OCI-LY1 (cell line): ENCODE results near the gene FKBP8.

Source experiments
- H2AFZ ChIP-seq: fragments of 200-600 bp; sonication (generic), shearing (Covaris generic); 2 replicates; pipeline ENCODE4 v1.6.0; 2014; ENCODE audit warnings: antibody characterized with exemption, mild to moderate bottlenecking, low read length
- H3F3A ChIP-seq: fragments of 200-600 bp; sonication (generic), shearing (Covaris generic); 2 replicates; pipeline ENCODE4 v1.6.0; 2014; ENCODE audit warnings: mild to moderate bottlenecking, antibody characterized with exemption, low read length, moderate library complexity; ENCODE audit not compliant: insufficient read depth
- H3K27ac ChIP-seq: fragments of 200-600 bp; sonication (generic); 2 replicates; pipeline ENCODE4 v1.5.1; 2014; ENCODE audit warnings: low read length, mixed run types, mild to moderate bottlenecking, low read depth; ENCODE audit not compliant: poor library complexity, severe bottlenecking
- H3K27me3 ChIP-seq: fragments of 200-600 bp; sonication (generic); 2 replicates; pipeline ENCODE4 v1.6.0; 2014; ENCODE audit warnings: antibody characterized with exemption, mild to moderate bottlenecking, low read length, moderate library complexity; ENCODE audit not compliant: insufficient read depth
- H3K36me3 ChIP-seq: fragments of 200-600 bp; sonication (generic); 2 replicates; pipeline ENCODE4 v1.6.1; 2014; ENCODE audit warnings: mild to moderate bottlenecking, antibody characterized with exemption, low read length, moderate library complexity, mixed read lengths; ENCODE audit not compliant: insufficient read depth
- H3K4me1 ChIP-seq: fragments of 200-600 bp; sonication (generic); 2 replicates; pipeline ENCODE4 v1.5.1; 2014; ENCODE audit warnings: mild to moderate bottlenecking, low read length, moderate library complexity; ENCODE audit not compliant: insufficient read depth, severe bottlenecking
- H3K4me2 ChIP-seq: fragments of 200-600 bp; sonication (generic), shearing (Covaris generic); 2 replicates; pipeline ENCODE4 v1.6.1; 2014; ENCODE audit warnings: low read length
- H3K4me3 ChIP-seq: fragments of 200-600 bp; sonication (generic); 2 replicates; pipeline ENCODE4 v1.5.1; 2014; ENCODE audit warnings: low read length, low read depth, mild to moderate bottlenecking, mixed read lengths; ENCODE audit not compliant: poor library complexity, severe bottlenecking
- H3K79me2 ChIP-seq: fragments of 200-600 bp; shearing (Covaris generic); 2 replicates; pipeline ENCODE4 v1.6.1; 2016; ENCODE audit warnings: mixed run types, low read length, mixed read lengths; ENCODE audit not compliant: insufficient read depth
- H3K9ac ChIP-seq: fragments of 200-600 bp; sonication (generic), shearing (Covaris generic); 2 replicates; pipeline ENCODE4 v1.6.1; 2014; ENCODE audit warnings: mild to moderate bottlenecking, low read length, mixed read lengths
- H3K9me2 ChIP-seq: fragments of 200-600 bp; sonication (generic), shearing (Covaris generic); 2 replicates; pipeline ENCODE4 v1.6.1; 2014; ENCODE audit warnings: low read depth, mild to moderate bottlenecking, low read length, mixed read lengths
- H3K9me3 ChIP-seq: fragments of 200-600 bp; shearing (Covaris generic); 2 replicates; pipeline ENCODE4 v1.6.1; 2014; ENCODE audit warnings: low read length, mixed read lengths
- H4K20me1 ChIP-seq: fragments of 200-600 bp; sonication (generic), shearing (Covaris generic); 2 replicates; pipeline ENCODE4 v1.6.0; 2016; ENCODE audit warnings: mild to moderate bottlenecking, low read length; ENCODE audit not compliant: insufficient read depth
- EZH2 ChIP-seq: fragments of 200-600 bp; sonication (generic), shearing (Covaris generic); IDR thresholded peaks from 2 replicates; pipeline ENCODE4 v1.8.0; 2017; ENCODE audit warnings: borderline replicate concordance, mixed run types, mild to moderate bottlenecking, antibody characterized with exemption, low read length, moderate library complexity, mixed read lengths
- TF ChIP-seq, protein P1 (sequence below): fragments of 200-600 bp; sonication (generic), shearing (Covaris generic); IDR thresholded peaks from 2 replicates; pipeline ENCODE4 v1.5.1; 2017; ENCODE audit warnings: mild to moderate bottlenecking, antibody characterized with exemption, low read length, moderate library complexity, mixed read lengths

Gene FKBP8

DNA sequence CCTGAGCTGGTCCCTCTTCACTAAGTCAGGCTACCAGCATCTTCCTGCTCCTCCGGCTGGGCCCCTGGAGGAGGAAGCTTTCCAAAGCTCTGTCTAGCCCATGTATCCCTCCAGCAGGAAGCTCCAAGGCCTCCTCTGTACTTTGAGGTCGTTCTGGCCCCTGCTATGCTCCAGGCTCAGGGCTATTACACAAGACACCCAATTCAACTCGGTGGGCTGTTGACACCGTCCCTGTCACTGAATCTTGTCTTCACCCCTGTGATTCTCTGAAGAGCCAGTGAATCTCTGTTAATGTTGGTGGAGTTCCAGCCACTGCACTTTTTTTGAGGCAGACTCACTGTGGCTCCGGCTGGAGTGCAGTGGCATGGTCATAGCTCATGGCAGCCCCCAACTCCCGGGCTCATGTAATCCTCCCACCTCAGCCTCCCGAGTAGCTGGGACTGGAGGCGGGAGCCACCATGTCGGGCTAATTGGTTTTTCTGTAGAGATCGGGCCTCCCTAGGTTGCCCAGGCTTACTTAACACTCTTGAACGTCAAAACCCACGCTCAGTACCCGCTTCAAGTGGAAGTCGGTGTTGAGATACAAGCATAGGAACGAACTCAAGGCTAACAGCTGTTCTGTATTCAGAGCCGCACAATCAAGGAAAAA, 44.7 kb upstream of the FKBP8 start:
- Histone ChIP-seq H3K27me3 (no peaks in the 10 kb centered on the region; the same call in 1 of the 2 replicates), H3K79me2 (no peaks in the 10 kb centered on the region), H3K27ac (peak overlapping the region; percentile 88), H3K9me3 (no peaks in the 10 kb centered on the region), H3K9me2 (no peaks in the 10 kb centered on the region), H3F3A (no peaks in the 10 kb centered on the region), H3K4me3 (peak overlapping the region; percentile 66), H2AFZ (no peak overlapping the region), H3K9ac (peak overlapping the region; percentile 79), H3K36me3 (no peaks in the 10 kb centered on the region), H3K4me1 (peaks cover 35% of the 10 kb centered on the region), H4K20me1 (no peaks in the 10 kb centered on the region), H3K4me2 (peak overlapping the region; percentile 78)
- TF ChIP-seq, protein P1, sequence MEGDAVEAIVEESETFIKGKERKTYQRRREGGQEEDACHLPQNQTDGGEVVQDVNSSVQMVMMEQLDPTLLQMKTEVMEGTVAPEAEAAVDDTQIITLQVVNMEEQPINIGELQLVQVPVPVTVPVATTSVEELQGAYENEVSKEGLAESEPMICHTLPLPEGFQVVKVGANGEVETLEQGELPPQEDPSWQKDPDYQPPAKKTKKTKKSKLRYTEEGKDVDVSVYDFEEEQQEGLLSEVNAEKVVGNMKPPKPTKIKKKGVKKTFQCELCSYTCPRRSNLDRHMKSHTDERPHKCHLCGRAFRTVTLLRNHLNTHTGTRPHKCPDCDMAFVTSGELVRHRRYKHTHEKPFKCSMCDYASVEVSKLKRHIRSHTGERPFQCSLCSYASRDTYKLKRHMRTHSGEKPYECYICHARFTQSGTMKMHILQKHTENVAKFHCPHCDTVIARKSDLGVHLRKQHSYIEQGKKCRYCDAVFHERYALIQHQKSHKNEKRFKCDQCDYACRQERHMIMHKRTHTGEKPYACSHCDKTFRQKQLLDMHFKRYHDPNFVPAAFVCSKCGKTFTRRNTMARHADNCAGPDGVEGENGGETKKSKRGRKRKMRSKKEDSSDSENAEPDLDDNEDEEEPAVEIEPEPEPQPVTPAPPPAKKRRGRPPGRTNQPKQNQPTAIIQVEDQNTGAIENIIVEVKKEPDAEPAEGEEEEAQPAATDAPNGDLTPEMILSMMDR: no peak
- no peak for TF ChIP-seq EZH2

DNA sequence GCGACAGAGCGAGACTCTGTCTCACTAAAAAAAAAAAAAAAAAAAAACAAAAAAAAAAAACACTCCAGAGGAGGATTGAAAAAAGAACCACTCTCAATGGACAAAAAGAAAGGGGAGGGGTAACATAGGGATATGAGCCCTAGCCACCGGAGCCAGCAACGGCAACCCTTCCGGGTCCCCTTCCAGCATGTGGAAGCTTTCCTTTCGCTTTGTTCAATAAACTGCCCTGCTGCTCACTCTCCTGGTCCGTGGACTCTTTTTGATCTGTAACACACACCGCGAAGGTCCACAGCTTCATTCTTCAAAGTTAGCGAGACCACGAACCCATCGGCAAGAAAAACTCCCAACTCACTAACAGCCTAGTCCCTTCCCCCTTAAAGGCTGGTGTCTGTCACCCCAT, 44.2 kb upstream of the FKBP8 start:
- no peaks in the 10 kb centered on the region for H3K9me2 ChIP-seq

DNA sequence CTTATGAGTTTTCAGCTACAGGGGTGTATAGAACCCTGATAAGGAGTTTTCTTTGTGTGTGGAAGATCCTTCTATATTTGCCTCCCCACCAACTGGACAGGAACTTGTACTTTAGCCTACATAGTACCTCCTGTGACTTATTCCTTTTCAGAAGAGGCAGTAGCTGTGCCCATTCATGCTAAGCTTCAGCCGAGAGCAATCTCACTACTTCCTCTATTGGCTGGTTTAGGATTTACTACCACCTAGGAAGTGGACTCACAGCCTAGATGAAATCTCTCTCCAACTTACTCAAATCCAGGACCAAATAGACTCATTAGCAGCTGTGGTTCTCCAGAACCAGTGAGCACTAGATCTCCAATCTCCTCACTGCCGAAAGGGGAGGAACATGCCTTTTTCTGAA, 42.9 kb upstream of the FKBP8 start:
- Histone ChIP-seq H2AFZ (no peak overlapping the region), H3K79me2 (no peaks in the 10 kb centered on the region), H3K9me2 (no peaks in the 10 kb centered on the region), H3K36me3 (no peaks in the 10 kb centered on the region), H3K4me2 (no peak overlapping the region), H3K9me3 (no peaks in the 10 kb centered on the region), H4K20me1 (no peaks in the 10 kb centered on the region), H3F3A (no peaks in the 10 kb centered on the region), H3K27me3 (peaks cover 3% of the 10 kb centered on the region; the same call in 1 of the 2 replicates), H3K27ac (no peak overlapping the region), H3K9ac (no peak overlapping the region), H3K4me1 (peaks cover 31% of the 10 kb centered on the region), H3K4me3 (no peak overlapping the region)
- TF ChIP-seq, protein P1: no peak; the same call in 1 of the 2 replicates
- no peak for TF ChIP-seq EZH2

More for the DNA sequence above, 44.2 kb upstream of the FKBP8 start:
- Histone ChIP-seq H4K20me1 (no peaks in the 10 kb centered on the region), H3K4me2 (peak overlapping the region; percentile 78), H3K9ac (peak overlapping the region; percentile 79; the same call in 1 of the 2 replicates), H3K36me3 (no peaks in the 10 kb centered on the region), H3K4me1 (peaks cover 31% of the 10 kb centered on the region), H3K27me3 (no peaks in the 10 kb centered on the region; the same call in 1 of the 2 replicates), H3K4me3 (peak overlapping the region; percentile 66), H3F3A (no peaks in the 10 kb centered on the region), H3K9me3 (no peaks in the 10 kb centered on the region), H3K27ac (peak overlapping the region; percentile 88), H2AFZ (no peak overlapping the region), H3K79me2 (no peaks in the 10 kb centered on the region)
- TF ChIP-seq, protein P1: no peak
- no peak for TF ChIP-seq EZH2
